Brain pericyte (primary cell): ENCODE data around the gene MCTP2.

Experiments
- DNase-seq: peaks from one replicate; pipeline ENCODE4 v3.0.0-alpha.2; 2012; ENCODE audit warnings: low read depth, low spot score

MCTP2 gene

GRCh38 chr15:94230883-94231722 lies at the start of gene MCTP2:
Gene MCTP2 (plus strand): TSS chr15:94231561. CDS start chr15:94298266, 66,705 bp downstream.
- DNase-seq: no peak

DNA sequence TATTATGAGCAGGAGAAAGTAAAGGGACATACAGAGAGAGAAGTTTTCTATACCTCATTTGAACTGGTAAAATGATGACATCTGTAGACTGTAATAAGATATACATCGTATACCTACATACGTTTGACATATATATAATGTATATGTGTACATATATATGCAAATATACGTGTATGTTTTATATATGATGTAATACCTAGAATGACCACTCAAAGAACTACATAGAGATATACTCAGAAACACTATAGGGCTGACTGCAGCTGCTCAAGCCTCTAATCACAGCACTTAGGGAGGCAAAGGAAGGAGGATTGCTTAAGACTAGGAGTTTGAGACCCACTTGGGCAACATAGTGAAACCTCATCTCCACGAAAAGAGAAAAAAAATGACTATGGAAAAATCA lies 48.5 kb upstream of the MCTP2 start:
- DNase-seq: no peak

DNA sequence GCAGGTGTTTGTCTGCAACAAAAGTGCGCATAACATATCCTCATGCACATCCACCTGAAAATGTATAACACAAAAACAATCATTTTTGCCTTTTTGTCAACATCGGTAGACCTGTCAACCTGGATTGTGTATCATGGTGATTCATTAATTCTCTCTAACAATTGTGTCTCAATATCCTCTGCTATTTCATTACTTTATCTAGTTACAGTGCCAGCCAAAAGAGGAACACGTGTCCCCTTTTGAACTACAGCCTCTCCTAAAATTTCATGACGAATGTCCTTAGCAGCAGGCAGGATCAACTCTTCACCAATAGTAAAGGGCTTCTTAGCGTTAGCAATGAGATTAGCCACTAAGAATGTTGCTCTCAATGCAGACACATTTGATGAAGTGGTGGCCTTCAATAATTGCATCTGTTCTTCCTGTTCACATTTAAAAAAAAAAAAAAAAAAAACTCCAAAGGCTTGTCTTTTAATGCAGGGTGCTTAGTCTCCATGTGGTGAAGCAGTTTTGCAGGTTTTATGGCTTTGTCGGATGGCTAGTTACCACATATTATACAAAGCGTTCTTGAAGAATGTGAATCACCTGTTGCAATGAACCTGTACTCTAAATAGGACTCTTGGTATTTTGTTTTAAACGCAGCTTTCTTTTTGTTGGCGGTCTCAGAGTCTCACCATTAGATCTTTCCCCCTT lies 45.7 kb upstream of the MCTP2 start:
- DNase-seq: no peak

GRCh38 chr15:94186770-94187331 lies 44.5 kb upstream of the MCTP2 start:
- no peak for DNase-seq

GRCh38 chr15:94193906-94194305 lies 37.5 kb upstream of the MCTP2 start:
- DNase-seq: no peak

- no peak for DNase-seq
Measured at GRCh38 chr15:94196531-94196930, 34.8 kb upstream of the MCTP2 start.

GRCh38 chr15:94198633-94199032 lies 32.7 kb upstream of the MCTP2 start:
- DNase-seq: no peak

- DNase-seq: no peak
Measured at GRCh38 chr15:94199725-94200124, 31.6 kb upstream of the MCTP2 start.

DNA sequence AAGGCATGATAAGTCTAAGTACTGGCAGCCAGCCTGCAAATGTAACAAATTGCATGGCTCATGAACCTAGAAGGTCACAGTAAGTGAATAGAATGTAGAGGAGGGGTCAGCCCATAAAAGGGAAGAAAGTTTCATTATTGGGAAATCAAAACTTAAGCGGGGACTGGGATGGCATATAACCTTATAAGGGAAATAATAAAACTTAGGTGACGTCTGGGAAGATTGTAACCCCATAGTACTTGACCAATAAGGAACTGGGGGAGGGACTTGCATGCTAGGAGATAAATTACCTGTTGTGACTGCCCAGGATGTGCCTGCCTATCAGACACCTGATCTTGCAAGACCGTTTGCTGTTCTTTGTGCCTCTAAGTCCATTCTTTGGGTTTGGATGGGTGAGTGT lies 28.1 kb upstream of the MCTP2 start:
- DNase-seq: no peak

- no peak for DNase-seq
Measured at GRCh38 chr15:94205366-94205765, 26.0 kb upstream of the MCTP2 start.

DNA sequence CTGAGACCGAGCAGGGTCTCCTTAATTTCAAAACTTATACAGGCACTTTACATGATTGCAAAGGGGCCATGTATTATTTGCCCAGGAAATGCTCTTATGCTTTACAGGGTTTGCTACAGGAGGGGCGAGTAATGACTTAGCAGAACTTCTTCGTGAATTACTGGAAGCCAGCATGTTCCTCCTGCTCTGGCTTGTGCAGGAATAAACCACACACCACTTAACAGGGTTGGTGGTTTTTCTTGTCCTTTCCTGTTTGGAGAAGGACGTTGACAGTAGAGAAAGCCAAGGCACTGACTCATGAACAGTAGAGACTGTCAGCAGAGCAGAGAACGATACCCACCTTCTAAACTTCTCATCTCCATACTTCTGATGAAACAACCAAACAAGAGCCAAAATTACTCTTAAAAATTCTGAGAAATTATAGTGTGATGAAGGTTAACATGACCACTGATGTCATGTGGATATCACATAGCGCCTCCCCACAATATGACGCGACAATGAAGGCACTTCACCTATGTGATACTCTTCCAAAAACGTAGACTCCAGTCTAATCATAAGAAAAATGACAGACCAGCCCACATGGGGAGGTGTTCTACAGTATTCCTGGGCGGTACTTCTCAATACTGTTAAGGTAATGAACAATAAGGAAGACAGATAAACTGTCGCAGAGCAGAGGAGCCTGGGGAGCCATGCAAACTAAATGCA lies 24.7 kb upstream of the MCTP2 start:
- no peak for DNase-seq

GRCh38 chr15:94212291-94212690 lies 19.1 kb upstream of the MCTP2 start:
- no peak for DNase-seq

DNA sequence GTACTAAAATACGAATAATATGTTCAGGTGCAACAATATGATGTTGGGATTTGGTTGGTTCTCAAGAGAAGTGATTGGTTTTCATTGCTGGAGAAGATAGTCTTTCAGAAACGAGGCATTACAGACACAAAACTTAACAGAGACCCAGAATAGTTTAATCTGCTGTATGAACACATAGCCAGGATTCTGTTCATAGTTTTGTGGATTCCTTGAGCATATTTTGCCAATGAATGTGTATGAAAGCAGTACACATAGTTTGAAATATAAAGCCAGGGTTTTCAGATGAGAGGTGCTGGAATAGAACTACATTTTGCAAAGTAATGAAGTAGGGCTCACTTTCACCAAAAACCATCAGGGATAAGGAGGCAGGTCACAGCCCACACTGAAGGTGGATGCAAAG lies 5.7 kb upstream of the MCTP2 start:
- DNase-seq: no peak

GRCh38 chr15:94228611-94229010 lies 2.8 kb upstream of the MCTP2 start:
- no peak for DNase-seq

GRCh38 chr15:94229591-94230369 lies 1.6 kb upstream of the MCTP2 start:
- no peak for DNase-seq

- no peak for DNase-seq
Measured at GRCh38 chr15:94230431-94230882, 904 bp upstream of the MCTP2 start.

DNA sequence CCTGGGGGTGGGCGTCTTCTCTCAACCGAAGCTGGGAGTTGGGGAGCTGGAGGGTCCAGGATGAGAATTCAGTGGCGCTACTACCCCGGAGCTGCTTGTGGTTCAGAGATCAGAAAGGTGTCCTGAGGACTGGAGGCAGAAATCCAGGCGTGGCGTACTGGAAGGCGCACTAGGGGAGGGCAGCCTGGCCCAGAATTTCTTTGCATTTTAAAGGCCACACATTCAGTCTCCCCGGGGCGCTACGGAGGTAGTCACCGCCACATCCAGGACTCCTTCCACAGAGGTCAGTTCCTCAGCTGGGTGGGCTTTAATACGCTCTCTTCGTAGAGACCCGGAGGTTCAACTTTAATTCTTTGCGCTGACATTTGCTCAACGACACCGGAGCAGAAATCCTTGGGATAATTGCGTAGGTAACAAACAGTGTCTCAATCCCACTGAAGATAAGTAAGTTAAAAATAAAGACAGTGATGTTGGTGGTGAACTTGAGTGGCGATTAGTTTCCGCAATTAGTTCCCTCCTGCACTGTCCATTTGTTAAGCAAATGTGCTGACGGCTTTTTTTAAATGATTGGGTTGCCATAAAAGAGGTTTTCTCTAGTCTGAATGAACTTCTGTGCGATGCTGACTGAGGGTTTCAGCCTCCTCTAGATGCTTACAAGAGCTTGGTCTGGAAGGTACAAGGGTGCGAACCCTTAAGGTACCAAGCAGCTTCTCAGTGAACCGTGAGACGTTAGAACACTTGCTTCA lies 535 bp downstream of the MCTP2 start:
- DNase-seq: no peak

DNA sequence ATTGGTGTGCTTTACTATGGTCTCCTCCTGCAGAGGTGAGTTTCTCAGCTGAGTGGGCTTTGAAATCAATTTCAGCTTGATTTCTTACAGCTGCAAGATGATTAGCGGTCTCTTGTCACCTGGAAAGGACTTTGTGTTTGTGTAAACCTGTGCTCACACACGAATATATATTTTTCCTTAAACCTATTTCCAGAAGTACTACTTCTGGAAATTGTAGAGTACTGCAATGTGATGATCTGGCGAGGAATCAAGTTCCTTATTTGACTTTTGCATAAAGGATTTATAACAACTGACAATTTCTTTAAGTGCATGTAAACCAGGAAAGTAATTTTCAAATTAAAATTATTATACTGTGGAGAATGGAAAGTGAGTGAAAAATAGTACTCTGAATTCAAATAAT lies 2.1 kb downstream of the MCTP2 start:
- DNase-seq: no peak

DNA sequence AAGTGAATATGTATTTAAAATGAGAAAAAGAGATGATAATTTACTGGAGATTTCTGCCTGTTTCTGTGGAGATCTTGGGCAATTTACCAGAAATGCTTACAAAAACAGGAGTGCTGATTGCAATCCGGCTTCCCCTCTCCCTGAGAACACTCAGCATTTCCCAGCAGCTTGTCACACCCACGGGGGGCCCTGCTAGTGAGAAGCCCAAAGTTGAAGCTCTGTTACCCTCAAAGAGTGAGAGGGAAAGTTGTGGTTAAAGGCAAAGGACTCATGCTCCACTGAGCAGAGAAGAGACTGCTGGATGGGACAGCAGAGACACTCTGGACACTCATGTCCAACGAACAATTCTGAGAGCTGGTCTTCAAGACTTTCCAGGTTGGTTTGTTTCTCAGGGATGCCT lies 2.9 kb downstream of the MCTP2 start:
- DNase-seq: no peak

- no peak for DNase-seq
Measured at GRCh38 chr15:94235041-94235440, 3.7 kb downstream of the MCTP2 start.

GRCh38 chr15:94235646-94236045 lies 4.3 kb downstream of the MCTP2 start:
- no peak for DNase-seq
